Measurements from ENCODE around the gene ZFAND6.

DNA sequence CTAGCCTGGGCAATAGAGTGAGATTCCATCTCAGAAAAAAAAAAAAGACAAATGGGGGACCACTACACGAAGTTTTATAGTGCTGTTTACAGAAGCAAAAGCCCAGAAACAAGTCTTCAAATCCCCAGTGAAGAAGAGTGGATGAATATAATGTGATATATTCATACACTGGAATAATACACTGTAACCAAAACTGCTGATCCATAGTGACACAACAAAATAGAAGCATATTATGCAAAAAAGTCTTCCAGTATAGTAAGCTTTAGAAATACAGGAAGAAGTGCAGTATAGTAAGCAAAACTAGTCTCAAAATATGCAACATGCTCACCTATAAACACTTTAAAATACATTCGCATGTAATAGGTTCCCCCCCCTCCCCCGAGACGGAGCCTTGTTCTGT lies 81.4 kb downstream of the ZFAND6 start:
- TF ChIP-seq GATA2 (IDR thresholded peaks at IDR 0.05; ENCODE audit: low read depth, low read length): no peak
- TF ChIP-seq GATA3 (IDR thresholded peaks at IDR 0.05; ENCODE audit: low read depth, low read length): no peak

All from SH-SY5Y (cell line).